Mesothelial cell of epicardium (in vitro differentiated cells): ENCODE data around the gene IRF1. TPM values are rescaled to one million over a fixed set of nuclear protein-coding genes. Genes with fewer than 3 reads are reported as not detected.

ENCODE experiments used
- DNase-seq, 2 experiments: peaks; one replicate each; pipeline ENCODE4 v3.0.0; 2021; ENCODE audit warnings: low spot score in 2 of 2; ENCODE audit not compliant: unreplicated experiment in 2 of 2
- H3K27ac Mint-ChIP-seq: 2 replicates; pipeline ENCODE4 v1.8.0; 2021; ENCODE audit warnings: mixed read lengths
- H3K27me3 Mint-ChIP-seq: 2 replicates; pipeline ENCODE4 v1.8.0; 2021; ENCODE audit warnings: low read depth, mixed read lengths
- H3K36me3 Mint-ChIP-seq: 2 replicates; pipeline ENCODE4 v1.8.0; 2021; ENCODE audit warnings: mixed read lengths
- H3K4me1 Mint-ChIP-seq: 2 replicates; pipeline ENCODE4 v1.8.0; 2021; ENCODE audit warnings: mixed read lengths
- H3K4me3 Mint-ChIP-seq: 2 replicates; pipeline ENCODE4 v1.8.0; 2021; ENCODE audit warnings: mild to moderate bottlenecking, moderate library complexity, mixed read lengths
- H3K9me3 Mint-ChIP-seq: 2 replicates; pipeline ENCODE4 v1.8.0; 2021; ENCODE audit warnings: mixed read lengths
- CTCF ChIP-seq: fragments of 200-600 bp; sonication (generic); IDR thresholded peaks from one replicate; pipeline ENCODE4 v1.5.0; 2021; ENCODE audit warnings: antibody characterized with exemption; ENCODE audit not compliant: unreplicated experiment
- total RNA-seq: library from RNA; stranded (reverse); gene quantifications from 3 replicates; pipeline ENCODE4 v1.2.1, GENCODE V29; 2021

IRF1 gene
- total RNA-seq, 1 donor from 2014 or later: 33.3 TPM

GRCh38 chr5:132436936-132437335, 53.6 kb downstream of the IRF1 start:
- peaks cover 24% of the 10 kb centered on the region for H3K4me1 Mint-ChIP-seq

DNA sequence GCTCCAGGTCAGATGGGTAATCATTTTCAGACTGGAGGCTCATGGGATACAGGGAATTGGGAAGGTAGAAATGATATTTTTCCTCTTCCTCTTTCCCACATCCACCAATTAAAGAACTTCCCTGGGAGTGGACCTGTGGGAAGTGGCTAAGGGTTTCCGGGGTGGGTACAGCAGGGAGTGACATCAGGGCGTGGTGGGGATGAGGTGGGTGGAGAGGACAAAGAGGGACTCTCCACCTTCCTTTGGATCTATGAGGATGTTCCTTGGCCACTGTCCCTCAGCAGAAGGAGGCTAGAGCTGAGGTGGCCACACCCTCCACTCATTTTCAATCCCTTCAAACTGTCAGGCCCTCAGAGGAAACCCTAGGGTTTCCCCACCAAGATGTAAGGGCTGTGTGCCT, 54.7 kb downstream of the IRF1 start:
- Mint-ChIP-seq H3K9me3 (no peaks in the 10 kb centered on the region), H3K27me3 (peaks cover 3% of the 10 kb centered on the region), H3K4me1 (peaks cover 24% of the 10 kb centered on the region), H3K36me3 (peaks cover 4% of the 10 kb centered on the region), H3K4me3 (no peak overlapping the region), H3K27ac (no peak overlapping the region)
- no peak for DNase-seq
- no peak for TF ChIP-seq CTCF

More at GRCh38 chr5:132436936-132437335, 53.6 kb downstream of the IRF1 start:
- H3K36me3 Mint-ChIP-seq: no peaks in the 10 kb centered on the region
- no peak for DNase-seq
- H3K4me3 Mint-ChIP-seq: no peak overlapping the region
- peak overlapping the region; percentile 84 for H3K27ac Mint-ChIP-seq
- no peaks in the 10 kb centered on the region for H3K9me3 Mint-ChIP-seq
- TF ChIP-seq CTCF: no peak
- H3K27me3 Mint-ChIP-seq: no peaks in the 10 kb centered on the region

DNA sequence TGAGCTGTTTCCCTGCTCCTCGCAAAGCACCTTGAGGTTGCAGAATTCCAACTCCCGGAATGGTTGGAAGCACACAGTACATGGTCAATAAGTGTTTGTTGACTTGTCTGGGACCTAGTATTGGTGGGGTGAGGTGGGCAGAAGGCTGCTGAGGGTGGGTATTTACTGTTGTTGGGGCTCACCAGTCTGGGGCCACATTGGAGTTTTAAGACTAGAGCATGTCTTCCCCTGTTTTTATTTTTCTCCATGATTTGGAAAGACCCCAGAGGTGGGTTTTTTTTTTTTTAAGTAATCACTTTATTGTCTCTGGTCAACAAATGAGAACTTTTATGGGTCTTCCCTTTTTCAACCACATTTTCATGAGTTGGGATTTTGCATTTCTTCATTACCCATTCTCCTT, 55.1 kb downstream of the IRF1 start:
- peaks cover 24% of the 10 kb centered on the region for H3K4me1 Mint-ChIP-seq
- DNase-seq: no peak
- H3K27ac Mint-ChIP-seq: no peak overlapping the region
- no peaks in the 10 kb centered on the region for H3K9me3 Mint-ChIP-seq
- no peak overlapping the region for H3K4me3 Mint-ChIP-seq
- H3K27me3 Mint-ChIP-seq: peaks cover 3% of the 10 kb centered on the region
- H3K36me3 Mint-ChIP-seq: peaks cover 4% of the 10 kb centered on the region
- TF ChIP-seq CTCF: no peak

- H3K27me3 Mint-ChIP-seq: peaks cover 3% of the 10 kb centered on the region
- no peak overlapping the region for H3K4me3 Mint-ChIP-seq
- no peak for TF ChIP-seq CTCF
- H3K27ac Mint-ChIP-seq: peak overlapping the region; percentile 11
- peaks cover 30% of the 10 kb centered on the region for H3K4me1 Mint-ChIP-seq
- peaks cover 4% of the 10 kb centered on the region for H3K36me3 Mint-ChIP-seq
- H3K9me3 Mint-ChIP-seq: no peaks in the 10 kb centered on the region
- DNase-seq: no peak
These were observed 55.9 kb downstream of the IRF1 start for GRCh38 chr5:132434416-132435286.

DNA sequence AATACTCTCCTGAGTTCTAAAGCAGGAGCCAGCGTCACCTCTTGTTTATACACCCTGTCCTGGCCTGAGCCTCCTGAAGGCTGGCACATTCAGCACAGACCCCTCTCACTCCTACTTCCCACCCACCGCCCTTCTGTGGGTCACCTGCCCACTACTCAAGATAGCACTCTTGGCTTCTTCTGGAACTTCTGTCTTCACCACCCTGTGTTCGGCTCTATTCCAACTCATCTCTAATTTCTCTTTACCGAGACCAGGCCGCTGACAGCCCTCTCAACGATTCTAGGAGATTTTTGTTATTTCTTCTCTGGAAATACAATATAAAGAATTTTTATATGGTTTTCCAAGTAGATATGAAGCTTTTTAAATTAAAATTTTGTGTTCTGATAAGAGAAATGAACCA, 57.4 kb downstream of the IRF1 start:
- Mint-ChIP-seq H3K27ac (no peak overlapping the region), H3K4me1 (peaks cover 45% of the 10 kb centered on the region), H3K27me3 (peaks cover 3% of the 10 kb centered on the region), H3K9me3 (no peaks in the 10 kb centered on the region), H3K4me3 (no peak overlapping the region), H3K36me3 (peaks cover 4% of the 10 kb centered on the region)
- DNase-seq: no peak
- no peak for TF ChIP-seq CTCF
